Activated CD4-positive, alpha-beta T cell treated with anti-CD3 and anti-CD28 coated beads, Interleukin-10, Interleukin-2, amounts not matched to agents 100 ng/mL and 50 ng/mL, durations not matched to agents 16 hours and 8 hours (primary cell): ENCODE results near the gene USB1.

Experiments
- DNase-seq: peaks from one replicate; pipeline ENCODE4 v3.0.0-alpha.2; 2020

The USB1 gene

DNA sequence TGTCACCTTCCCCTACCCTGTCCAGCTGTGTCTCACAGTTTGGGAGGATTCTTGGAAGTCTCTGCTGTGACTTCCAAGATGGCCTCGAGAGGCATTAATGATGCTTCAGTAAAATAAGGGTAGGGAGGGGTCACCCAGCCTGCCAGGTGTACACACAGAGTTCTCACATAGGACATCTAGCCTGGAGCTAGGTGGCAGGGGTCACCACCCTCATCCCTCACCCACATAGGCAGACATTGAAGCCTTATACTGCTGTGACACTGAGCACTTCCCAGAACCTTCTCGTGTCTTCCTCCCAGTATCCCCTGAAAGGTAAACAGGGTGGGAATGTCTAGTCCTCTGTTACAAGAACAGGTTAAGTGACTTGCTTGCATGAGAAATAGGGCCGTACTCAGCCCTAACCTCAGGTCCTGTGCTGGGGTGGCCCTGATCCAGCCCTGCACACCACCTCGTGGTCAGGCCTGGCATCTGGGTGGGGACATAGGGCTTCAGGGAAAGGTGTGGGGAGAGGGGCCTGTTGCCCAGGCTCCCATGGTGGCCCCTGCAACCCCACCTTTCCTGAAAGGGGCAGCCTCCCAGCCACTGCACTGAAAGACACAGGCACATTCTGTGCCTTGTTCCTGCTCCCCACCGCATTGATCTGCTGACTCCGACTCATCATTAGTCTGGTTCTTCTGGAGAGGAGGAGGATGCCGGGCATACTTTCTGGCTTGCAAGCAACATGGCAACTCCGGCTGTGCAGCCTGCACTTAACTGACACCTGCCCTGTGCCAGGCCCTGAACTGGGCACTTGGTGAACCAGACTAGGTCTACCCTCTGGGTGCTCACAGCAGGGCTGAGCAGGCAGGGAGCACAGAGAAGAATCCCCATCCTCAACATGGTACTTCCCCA, 20.7 kb downstream of the USB1 start:
- DNase-seq: no peak

DNA sequence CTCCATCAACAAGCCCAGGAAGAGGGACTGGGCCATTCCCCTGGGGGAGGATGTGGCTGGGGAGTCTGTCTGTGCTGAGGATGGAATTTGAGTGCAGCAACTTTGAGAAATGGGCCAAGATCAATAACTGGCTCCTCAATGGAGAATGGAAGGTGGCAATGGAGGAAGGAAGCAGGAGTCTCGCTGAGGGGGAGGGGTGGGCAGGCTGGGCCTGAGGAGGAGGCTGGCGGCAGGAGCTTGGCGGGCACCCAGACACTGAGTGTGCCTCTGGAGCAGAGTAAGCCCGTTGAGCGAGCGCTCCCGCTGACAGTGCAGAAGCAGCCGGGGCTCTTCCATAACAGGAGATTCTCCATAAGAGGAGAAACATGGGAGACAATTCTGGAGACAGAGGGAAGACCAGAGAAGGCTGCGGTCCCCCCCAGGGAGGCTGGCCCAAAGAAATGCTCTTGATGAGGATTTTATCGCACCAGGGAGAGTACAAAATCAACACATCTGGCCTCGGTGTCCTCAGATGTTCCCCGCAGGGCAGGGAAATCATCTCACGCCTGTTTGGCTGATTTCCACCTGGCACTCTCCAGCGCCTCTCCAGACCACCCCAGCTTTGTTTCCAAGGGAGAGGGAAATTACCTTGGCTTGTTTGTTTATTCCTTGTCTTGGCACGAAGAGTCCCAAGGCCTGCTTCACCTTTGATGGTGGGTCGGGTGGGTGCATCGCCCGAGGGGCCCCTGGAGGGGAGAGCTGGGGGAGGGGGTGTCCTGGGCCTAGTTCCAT, 21.6 kb downstream of the USB1 start:
- no peak for DNase-seq

DNA sequence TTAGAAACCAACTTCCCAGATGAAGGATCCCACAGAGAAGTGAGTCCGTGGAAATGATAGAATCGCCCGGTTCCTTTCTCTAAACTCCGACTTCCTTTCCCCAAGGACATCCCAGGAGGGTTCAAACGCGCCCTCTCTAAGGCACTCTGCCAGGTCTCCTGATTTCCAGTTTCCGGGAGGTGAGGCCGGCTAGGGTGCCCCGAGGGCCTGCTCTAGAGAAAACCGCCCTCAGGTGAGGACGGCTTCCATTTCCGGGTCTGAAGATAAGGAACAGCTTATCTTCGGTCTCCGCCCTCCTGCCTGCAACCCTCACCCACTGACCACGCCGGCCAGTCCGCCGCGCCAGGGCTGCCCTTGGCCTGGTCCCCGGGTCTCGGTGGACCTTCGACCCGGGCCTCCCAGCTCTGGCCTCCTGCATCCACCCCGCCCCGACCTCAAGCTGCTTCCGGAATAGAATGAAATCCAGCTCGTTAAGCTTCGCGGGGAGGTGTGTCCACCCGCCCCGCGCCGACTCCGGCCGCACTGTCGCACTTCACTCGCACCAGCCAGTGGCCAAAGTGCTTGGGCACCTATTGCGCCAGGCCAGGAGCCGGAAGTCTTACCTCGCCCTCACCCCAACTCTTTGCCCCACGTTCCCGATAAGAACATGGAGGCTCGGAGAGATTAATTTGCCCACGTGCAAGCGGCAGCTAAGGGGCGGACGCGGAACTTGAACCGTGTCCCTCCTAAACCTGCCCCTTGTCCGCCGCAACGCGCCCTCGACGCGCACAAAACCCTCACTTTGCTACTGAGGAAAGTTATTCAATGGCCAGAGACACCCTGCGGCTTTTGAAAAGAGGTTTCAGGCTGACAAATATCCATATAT, 23.5 kb downstream of the USB1 start:
- no peak for DNase-seq

DNA sequence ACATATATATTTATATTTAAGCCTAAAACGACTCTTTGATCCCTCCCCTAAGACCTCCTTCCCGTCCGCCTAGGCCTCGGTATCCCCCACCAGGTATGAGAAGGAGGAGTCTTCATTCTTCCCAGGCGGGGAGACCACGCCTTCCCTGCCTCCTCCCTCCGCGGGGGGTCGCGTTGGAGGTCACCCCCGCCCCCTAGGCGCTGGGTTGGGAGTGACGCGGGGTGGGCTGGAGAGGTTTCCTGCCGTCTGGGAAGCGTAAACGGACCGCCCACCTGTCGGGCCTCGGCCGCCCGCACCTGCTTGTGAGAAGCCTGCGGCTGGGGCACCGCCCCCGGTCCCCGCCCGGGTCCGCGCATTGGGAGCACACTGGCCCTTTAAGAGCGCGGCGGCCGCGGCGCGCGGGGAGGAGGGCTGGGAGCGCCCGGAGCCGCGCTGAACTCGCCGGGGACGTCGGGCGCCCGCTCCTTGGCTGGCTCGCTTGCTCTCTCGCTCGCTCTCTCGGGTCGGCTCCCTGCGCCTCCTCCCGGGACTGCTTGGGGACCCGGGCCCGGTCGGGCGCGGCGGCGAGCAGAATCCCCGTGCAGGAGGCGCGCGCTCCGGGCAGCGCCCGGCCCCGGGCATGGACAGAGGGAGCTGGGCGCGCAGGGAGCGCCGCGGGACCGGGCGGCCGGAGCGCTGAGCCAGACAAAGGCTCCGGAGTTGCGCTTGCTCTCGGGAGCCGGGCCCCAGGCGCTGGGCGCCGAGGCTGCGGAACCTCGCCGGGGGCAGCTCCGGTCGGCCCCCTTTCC, 24.3 kb downstream of the USB1 start, which contains the start of gene MMP15:
Gene MMP15 (plus strand): TSS at position 404 of the 788 bp plus-strand sequence. CDS start 597 bp downstream, outside the sequence.
- peak; percentile 60 for DNase-seq

DNA sequence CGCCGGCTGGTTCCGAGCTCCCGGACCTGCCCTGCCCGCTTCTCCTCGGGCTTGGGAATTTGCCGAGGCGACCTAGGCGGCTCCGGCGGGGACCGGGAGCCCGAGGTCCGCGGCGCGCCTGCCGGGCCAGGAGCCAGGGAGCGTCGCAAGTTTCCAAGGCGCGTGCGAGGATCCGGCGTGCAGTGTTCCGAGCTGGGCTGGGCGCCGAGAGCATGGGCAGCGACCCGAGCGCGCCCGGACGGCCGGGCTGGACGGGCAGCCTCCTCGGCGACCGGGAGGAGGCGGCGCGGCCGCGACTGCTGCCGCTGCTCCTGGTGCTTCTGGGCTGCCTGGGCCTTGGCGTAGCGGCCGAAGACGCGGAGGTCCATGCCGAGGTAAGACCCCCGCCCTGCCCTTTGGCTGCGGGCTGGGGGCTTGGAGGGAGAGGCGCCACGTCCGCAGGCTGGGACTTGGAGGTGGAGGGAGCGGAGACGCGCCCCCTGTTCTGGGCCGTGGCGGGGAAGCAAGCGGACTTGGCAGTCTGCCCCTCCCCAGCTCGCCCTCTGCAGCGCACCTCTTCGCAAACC, 25.0 kb downstream of the USB1 start:
- DNase-seq: no peak

DNA sequence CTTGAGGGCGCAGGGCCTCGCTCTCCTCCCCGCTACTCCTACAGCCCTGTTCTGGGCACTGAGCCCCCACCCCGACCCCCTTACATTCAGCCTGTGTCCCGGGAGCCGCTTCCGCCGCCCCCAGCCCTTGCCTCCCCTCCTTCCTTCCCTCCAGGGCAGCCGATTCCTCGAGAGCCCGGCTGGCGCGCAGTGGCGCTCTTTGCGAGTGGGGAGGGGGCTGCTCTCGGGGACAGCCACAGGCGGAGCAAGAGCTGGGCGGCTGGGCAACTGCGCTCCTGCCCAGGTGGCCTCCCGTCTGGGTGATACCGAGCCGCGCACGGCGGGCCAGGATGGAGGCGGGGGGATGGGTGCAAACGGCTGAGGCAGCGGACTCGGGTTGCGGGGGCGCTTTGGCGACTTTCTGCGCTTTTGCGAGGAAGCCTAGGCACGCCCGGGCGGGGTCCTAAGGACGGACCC, 25.5 kb downstream of the USB1 start:
- DNase-seq: no peak

DNA sequence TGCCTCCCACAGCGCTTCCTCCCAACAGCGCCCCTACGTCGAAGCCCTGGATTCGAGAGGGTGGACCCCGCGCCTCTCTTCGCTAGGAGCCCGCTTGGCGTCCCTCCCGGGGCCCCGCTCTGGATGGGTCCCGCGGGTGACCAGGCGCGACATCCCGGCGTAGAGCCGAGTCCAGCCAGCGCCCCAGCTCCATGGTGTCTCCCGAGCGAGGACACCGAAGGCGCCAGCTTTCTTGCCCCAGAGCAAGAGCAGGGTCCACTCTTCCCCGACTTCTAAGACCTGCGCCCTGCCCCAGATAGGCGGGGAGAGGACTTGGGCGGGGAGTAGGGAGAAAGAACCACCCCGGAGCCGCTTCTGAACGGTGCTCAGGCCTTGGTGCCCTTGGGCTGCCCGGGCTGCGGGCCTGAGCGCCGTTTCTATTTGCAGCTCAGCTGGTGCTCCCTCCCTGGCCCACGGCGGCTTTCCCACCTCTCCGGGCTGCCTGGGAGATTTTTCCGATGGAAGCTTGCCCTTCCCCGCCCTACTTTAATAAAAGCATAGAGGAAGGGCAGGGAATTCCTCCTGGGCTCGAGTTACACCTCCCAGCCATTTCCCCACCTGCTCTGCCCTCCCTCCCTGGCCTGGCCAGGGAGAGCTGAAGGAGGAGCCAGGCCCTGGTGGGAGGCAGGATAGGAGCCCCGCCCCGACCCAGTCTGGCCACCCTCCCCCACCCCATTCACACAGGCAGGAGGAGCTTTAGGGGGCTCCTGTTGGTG, 26.1 kb downstream of the USB1 start:
- DNase-seq: no peak

DNA sequence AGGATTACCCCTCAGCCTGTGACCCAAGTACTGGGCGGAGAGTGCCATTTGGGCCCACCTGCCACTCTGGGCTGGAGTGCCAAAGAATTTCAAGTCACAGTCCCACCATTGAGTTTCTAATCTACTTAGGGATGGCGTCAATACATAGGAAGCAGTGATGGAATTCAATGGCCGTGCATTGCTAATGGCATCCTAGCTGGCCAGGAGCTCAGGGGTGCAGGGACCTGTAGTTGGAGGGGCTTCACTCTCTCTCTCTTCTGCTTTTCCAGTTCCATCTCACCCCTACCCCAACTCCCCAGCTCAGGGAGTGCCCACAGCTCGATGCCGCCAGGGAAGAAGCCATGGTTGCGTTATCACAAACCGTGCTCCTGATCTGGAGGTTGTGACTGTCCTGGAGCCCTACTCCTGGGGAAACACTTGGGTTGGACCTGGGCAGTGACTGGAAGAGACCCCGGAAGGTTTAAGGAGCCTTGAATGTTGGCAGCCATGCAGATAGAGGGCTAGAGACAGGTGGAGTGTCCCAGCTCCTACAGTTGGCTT, 26.8 kb downstream of the USB1 start:
- DNase-seq: no peak

DNA sequence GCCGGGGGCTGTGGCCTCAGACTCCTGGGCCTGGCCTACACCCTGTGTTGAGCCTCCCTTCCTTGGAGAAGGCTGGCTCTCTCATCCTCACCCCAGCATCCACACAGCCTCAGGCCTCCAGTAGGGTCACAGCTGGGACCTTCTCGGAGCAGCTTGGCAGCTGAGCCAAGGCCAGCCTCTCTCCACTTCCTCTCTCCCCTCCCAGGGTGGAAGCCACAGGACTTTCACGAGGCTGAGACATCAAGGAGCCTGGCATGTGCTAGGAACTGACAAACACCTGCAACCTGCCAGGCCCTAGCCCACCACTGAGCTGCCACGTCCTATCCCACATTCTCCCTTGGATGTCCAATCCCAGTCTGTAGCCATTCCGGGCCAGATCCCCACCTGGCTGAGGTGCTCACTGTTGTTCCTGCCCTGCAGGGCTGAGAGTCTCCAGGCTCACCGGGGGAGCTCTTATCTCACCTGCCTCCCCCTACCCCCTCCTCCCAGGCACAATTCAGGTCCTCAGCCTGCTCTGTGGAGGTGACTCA, 27.4 kb downstream of the USB1 start:
- no peak for DNase-seq

DNA sequence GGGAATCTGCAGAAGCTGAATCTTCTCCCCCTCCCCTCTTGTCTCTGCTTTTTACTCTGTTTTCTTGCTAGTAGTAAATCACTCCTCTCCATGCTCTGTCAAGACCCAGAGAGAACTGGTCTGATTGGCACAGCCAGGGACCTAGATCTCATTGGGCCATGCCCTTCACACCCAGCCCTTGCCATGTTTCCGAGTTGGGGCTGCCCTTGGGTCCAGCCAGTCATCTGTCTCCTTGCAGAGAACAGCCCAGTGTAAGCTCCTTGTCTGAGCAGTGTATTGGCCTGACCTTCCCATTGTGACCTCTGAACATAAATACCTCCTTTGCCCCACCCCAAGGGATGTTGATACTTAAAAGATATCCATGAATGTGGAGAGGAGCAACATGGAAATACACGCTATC, 28.2 kb downstream of the USB1 start:
- DNase-seq: no peak

DNA sequence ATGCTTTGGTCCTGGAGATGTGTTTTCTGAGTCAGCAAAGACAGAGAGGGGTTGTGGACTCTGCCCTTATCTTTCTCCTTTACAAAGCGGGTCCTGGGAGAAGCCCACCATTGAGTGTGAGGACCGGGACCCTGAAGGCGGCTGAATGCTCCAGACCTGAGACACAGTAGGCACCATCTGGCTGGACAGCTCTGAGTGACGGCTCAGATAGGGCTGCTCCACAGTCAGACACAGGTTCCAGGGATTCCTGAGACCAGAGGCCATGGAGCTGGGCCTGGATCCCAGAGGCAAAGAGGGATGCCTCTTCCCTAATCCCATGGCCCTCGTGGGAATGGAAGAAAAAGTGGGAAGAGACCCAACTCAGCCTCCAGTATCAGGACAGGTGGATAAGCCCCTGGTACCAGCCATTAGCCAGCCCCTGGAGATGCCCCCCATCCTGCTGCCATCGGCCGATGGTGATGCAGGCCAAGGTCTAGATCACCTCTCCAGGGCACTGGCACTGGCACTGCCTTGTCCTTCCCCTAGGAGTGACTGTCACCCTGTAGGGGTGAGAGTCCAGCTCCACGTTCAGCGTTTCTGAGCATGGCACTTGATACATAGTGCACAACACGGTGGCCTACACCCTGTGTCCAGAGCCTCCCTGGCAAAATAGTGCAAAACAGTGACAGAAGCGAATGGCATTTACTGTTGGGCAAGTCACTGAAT, 29.1 kb downstream of the USB1 start:
- no peak for DNase-seq

DNA sequence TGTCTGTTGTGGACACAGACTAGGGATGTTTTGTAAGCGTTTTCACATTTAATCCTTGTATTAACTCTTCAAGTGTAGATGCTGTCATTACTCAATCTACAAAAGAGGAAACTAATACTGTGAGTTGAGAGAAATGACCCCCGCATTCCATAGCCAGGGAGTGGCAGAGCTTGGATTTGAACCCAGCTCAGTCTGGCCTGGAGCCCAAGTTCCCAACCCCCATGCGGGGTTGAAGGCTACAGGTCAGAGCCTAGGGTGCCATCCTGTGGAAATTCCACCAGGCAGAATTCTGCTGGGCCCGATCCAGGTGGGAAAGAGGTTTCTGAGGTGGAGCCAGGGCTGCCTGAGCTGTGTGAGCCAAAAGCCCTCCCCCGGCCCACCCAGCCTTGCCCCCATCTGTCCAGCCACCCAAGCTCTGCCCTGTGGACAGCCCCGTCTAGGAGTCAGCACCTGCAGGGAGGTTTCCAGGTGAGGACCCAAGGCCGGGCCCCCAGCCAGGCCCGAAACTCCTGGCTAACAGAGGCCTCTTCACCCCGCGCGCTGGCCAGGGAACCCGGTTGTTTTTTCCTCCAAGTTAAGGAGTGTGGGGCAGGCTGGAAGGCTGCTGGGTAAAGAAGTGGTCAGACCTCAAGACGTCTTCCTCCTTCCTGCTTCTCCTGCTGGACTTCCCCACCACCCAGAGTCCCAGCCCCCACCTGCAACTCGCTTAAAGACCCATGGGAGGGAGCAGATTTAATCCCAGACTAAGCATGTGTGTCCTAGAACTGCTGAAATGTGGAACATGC, 30.0 kb downstream of the USB1 start:
- no peak for DNase-seq

DNA sequence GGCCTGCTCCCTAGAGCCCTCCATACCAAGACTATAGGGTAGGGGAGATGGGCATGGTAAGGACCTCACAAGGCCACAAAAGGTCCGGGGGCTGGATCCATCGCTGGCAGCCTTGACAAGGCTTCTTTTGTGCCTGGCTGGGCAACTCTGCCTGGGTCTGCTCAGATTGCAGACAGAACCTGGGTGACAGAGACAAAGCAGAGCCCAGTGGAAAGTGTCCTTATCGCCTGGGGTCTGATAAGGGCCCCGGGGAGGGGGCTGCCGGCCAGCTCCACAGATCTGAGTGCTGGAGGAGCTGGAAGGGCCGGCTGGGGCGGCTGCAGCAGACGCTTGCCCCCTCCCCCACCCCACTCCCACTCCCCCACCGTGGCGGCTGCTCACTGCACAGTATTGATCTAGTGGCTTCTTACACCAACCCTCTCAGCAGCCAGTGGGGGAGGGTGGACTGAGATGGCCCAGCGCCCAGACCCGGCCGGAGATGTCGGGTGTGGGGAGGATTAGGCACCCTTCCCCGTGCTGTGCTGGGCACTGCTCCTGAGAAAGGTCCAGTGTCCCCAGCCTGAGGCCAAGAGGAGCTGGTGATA, 31.6 kb downstream of the USB1 start:
- no peak for DNase-seq

DNA sequence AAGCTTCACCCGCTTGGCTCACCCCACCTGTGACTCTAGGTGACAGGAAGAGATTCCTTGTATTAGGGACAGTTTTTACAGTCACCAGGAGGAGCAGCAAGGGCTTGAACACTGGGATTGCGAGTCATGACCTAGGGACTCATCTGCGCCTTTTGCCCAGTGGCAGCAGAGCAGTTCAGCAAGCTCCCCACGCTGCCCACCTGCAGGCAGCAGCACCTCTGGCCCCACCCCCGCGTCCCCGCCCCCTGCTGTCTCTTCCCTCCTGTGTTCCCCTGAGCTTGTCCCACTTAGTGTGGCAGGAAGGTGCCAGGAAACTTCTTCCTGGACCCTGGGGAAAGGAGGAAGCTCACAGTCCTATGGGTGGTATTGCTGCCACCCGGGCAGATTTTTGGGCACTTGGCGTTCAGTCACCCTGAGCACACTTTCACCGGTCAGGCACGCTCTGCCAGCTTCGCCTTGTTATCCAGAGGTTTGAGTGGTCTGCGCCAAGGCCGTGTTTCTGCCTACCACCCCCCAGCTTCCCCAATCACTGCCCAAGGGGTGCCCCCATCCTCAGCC, 33.0 kb downstream of the USB1 start:
- DNase-seq: no peak

DNA sequence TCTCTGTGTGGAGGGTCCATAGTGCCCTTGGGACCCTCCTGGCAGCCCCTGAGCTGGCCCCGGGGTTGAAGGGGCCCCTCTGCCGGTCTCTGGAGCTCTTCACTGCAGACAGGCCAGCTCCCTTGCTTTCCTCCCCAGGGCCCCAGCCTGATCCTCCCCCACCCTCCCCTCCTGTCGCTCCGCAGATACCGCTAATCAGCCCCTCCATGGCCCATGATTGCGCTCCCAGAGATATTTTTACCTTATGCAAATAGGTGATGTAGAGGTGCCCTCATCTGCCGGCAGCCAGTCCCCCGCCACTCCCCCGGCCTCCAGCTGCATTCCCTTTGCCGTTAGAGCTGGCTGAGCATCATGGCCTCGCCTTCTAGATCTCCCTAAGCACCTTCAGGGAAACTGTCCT, 33.6 kb downstream of the USB1 start:
- no peak for DNase-seq

DNA sequence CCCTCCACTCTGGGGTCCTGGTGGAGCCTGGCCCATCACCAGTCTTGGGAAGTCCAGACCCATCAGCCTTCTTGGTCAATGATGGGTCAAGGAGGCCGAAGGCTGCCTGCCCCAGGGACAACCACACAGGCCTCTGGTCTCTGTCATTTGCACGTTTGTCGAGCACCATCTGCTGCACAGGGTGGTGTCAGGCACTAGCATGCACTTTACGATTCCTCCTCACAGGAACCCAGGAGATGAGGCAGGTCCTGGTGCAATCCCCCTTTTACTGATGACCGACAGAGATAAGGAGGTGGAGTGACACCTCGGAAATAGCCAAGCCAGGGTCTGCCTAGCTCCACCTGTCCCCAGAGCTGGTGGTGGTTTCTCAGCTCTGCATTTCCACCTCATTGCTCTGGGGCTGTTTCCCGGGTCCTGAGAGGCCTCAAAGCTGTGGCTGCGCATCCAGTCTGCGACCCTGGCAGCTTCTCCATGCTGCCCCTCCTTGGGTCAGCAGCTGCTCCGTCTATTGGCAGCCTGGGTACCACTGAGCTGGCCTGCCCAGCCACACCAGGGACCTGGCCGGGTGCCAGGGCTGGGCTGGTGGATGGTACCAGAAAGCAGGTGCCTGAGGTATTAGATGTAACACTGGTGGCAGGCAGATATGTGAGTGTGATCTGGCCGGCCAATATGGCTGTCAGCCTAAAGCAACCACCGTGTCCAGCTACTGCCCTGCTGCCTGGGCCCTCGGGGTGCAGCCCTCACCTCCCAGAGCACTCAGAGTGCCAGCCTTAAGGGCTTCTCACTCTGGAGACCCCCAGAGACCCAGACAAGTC, 34.4 kb downstream of the USB1 start:
- DNase-seq: no peak

DNA sequence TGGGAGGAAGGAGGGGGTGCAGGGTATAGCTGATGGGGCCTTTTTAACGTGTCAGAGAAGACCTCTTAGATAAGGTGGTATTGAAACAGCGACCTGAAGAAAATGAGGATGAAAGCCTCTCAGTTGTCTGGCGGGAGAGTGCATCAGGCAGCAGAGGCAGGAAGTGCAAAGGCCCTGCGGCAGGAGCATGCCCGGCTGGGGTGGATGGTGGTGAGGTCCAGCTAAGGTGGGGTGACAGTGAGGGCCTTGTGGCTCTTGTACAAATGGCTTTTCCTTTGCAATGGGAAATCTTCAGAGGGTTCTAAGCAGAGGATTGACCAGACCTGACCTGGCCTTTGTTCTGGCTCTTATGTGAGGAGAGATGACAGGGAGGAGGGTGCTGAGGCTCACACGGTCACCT, 35.7 kb downstream of the USB1 start:
- no peak for DNase-seq
